Activated CD8-positive, alpha-beta memory T cell treated with anti-CD3 and anti-CD28 coated beads for 48 hours (primary cell): ENCODE data around the gene ATP12A.

Source experiments
- DNase-seq, 3 experiments: peaks; one replicate each; pipeline ENCODE4 v3.0.0-alpha.2; 2020; ENCODE audit warnings: low read depth in 2 of 3, low spot score in 2 of 3

Gene ATP12A

DNA sequence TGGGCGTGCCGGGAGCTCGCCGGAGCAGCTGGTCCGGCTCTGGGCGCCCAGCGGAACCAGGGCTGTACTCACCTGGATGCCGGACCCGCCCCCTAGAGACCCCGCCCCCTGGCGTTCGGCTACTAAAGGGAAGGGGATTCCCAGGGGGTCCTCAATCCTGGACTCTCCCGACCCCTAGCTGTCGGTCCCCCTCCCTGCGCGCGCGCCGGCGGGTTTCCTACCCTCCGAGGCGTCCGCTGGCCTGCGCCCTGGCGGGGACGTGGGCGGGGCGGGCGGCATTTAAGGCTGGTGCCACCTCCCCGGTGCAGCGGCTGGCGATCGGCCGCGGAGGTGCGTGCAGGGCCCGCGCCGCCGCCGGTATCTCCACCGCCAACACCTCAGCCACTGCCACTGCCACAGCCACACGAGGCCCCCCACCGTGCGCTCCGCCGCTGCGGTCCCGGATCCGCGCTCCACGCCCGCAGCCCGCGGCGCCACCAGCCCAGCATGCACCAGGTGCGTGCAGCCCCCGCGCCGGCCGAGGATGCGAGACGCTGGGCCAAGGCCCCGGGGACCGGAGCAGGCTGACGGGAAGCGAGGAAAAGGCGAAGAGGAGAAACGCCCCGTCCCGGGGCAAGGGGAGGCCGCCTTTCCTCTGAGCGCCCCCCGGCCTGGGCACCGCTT is at the start of gene ATP12A:
Gene ATP12A, plus strand, starts transcription at position 151 of the 663 bp plus-strand sequence. Its CDS starts 336 bp downstream, at position 487.
- DNase-seq: no peak

DNA sequence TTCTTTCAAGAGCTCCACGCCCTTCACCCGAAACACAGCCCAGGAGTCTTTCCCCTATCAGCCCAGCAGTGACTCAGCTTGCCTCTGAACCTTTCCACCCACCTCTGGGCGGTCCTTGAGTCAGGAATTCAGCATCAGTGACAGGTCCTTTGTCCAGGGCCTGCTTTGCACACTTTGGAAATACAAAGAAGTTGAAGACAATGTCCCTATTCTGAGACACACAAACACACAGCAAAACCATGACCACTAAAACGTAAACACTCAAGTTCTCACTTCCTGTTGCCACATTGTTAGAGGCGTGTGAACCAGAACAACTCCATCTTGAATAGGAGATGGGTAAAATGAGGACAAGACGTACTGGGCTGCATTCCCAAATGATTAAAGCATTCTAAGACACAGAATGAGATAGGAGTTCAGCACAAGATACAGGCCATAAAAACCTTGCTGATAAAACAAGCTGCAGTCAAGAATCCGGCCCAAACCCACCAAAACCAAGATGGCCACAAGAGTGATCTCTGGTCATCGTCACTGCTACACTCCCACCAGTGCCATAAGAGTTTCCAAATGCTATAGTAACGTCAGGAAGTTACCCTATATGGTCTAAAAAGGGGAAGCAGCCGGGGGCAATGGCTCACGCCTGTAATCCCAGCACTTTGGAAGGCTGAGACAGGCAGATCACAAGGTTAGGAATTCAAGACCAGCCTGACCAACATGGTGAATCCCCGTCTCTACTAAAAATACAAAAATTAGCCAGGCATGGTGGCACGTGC is 49.2 kb upstream of the ATP12A start:
- no peak for DNase-seq

DNA sequence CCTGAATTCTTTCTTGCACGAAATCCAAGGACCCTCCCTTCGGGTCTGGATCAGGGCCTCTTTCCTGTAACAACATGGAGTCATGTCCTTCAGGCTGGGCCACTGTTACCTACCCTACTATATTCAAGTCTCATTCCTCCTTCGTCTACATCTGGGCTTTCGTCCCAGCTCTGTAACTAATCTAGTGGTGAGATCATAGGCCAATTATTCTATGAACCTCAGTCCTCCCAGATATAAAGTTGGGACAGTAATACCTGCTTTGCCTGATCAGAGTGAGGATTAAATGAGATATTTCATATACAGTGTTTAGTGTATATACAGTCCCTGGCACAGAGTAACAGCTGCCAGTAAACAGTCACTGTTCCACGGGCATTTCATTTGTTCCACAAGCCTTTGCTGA is 48.3 kb upstream of the ATP12A start:
- DNase-seq: no peak

DNA sequence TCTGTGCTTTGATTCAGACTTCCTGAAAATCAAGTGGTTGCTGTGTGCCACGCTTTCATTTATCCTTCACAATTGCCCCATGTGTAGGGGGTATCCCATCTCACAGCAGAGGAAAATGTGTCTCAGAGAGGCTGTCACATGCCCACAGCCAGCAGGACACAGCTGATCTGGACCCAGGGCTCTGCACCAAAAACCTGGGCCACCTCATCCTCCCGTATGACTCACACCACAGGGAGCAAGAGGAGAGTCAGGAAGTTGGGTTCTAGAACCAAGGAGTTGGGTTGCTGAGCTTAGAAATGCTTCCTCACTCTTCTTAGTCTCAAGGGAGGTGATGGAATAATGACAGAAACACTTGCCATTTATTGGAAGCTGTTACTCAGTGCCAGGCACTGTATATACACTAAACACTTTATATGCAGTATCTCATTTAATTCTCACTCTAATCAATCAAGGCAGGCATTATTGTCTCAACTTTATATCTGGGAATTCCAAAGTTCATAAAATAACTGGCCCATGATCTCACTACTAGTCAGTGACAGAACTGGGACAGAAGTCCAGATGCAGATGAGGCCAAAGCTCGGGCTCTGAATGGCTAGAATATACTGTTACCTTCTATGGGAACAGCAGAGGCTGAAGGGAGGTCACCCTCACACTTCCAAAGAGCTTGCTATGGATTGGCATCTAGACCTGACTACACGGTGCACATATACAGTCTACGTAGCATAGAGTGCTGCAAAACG is 47.7 kb upstream of the ATP12A start:
- DNase-seq: no peak

DNA sequence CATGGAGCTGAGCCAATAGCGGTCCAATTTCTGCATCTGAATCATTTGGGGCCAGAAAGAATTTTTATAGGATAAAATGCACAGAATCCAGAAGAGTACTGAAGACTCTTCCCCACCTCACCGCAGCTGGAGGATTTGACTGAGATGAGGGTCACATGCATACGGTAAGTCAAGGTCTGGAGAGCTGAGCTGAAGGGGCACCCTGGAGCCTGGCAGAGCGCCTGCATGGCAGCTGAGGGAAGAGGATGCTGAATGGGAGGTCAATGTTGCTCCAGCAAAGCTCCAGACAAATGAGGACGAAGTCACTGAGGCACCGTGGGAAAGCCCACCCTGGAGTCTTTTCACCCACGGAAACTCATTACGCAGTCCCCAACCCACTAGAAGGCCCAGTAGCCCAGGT is 43.4 kb upstream of the ATP12A start:
- DNase-seq: no peak

DNA sequence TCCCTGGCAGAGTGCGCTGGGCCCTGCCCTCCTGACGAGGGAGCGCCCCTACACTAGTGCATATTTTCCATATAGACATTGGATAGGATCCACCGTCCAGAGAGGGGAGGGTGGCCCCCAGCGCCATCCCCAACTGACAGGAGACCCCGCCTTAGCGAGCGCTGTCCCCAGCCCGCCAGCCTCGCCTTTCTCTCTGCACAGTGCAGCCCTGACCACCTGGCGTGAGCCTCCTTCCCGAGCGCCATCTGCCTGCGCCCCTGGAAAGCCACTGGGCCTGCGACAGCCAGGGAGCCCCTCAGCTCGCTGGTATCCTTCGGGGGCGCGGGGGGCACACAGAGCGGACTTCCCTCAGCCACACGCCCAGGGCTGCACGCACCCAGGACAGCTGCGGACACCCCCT is 42.1 kb upstream of the ATP12A start:
- no peak for DNase-seq

DNA sequence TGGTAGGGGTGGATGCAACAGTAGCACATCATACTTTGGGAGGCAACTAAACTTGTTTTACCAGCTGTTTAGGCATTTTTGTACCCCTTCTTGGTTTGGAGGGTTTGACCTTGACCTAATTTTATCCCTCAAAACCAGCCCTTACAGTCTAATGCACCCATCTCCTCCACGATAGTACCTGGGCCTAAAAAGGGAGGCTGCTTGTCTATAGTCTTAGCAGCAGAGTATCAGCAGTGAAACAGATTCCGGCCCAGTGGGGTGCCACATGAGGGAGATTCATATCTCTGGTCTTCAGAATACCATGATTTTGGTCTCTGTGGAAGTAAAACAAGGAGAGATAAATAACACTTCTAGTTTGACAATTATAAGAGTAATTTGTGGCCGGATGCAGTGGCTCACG is 39.5 kb upstream of the ATP12A start:
- DNase-seq: no peak

DNA sequence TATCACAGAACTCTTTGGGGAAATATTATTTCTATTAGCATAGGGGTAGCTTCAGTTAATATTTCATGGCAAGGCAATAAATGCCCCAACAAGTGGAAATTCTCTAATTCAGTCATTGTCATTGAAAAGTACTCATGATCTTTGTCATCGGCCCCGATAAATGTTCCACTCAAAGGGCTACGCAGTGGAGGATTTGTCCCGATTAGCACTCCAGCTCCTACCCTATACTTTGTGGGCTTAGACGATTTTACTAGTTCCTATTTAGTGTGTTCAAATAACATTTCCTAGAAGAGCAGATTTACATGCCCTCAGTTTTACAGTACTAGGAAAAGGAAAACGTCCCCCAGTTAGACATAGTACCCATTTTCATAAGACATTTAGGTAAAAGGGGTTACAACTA is 38.0 kb upstream of the ATP12A start:
- no peak for DNase-seq

DNA sequence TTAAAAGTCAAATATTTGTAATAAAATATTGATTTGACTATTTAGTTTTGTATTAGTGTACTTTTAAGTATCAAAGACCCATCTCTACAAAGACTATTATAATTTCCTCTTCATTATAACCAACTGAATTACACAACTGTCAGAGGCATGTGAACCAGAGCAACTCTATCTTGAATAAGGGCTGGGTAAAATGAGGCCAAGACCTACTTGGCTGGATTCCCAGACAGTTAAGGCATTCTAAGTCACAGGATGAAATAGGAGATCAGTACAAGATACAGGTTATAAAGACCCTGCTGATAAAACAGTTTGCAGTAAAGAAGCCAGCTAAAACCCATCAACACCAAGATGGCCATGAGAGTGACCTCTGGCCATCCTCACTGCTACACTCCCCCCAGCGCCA is 36.2 kb upstream of the ATP12A start:
- DNase-seq: no peak

DNA sequence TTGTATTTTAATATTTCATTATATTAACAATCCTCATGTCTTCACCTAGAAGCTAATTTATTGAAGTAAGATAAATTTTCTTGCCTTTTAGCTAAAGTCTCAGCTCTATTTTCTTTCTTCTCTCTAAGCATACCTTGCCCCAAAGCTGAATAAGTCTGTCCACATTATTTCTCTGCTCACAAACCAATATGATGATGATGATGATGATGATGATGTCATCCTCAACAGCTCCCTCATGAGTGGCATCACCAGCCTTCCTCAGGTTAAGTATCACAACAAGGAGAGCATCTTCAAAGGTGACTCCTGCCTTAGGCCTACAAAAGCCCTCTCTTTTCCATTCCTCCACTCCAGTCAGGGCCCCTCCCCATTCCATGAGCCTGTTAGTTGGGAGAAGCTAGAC is 31.9 kb upstream of the ATP12A start:
- DNase-seq: no peak

DNA sequence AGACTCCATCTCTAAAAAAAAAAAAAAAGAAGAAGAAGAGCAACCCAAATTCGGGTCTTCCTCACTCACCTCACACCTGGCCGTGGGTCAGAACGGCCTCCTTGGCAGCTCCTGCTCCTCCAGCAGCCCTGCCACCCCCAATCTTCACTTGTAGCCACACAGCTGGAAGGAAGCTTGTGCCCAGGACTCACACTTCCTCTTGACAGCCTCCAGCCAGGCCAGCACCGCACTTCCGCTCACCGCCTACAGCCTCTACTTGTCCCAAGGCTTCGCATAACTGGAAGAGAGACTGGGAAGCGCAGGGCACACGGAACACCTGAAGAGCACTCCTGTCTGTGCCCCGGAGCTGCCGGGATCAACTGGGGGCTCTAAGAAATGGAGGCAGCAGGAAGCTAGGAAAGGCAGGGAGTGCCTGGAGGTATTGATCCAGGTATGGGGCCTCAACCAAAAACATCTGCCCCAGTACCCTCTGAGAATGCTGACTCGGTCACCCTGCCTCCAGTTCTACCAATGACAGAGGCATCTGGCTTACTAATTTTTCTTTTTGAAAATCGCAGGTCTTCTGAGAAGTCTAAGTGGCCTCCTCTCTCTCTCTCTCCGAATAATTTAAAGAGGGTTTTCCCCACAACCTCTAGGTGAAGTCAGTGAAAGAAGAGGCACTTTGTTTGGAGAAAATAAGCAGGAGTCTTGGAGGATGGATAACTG is 31.1 kb upstream of the ATP12A start:
- DNase-seq: no peak

DNA sequence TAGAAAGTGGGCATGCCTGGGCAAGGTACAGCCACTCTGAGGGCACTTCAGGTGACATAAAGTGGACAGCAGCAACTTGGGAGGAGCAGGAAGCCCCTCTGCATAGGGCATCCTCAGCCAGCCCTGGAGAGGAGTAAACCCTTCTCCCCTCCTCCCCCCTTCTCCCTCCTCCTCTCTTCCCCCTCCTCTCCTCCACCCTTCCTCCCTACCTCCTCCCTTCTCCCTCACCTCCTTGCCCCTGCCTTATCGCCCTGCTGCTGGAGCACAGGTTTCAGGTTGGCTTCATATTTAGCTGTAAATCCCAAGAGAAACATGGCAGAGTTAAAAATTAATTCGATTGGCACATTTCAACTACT is 30.5 kb upstream of the ATP12A start:
- no peak for DNase-seq

DNA sequence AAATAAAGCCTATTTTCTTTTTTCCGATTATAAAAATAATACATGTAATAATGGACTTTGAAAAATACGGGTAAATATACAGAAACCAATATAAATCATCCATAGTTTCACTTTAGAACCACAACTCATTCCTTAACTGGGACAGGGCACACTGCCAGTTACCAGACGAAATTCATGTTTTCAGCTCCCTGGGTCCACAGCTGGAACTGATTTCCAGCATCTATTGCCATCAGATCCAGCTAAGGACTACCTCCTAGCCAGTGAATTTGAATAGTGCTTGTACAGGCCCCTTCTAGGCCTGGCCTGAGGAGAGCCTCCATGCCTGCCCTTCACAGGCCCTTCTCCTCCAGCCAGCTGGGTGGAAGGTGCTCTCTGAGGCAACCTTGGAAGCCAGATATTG is 30.0 kb upstream of the ATP12A start:
- no peak for DNase-seq

DNA sequence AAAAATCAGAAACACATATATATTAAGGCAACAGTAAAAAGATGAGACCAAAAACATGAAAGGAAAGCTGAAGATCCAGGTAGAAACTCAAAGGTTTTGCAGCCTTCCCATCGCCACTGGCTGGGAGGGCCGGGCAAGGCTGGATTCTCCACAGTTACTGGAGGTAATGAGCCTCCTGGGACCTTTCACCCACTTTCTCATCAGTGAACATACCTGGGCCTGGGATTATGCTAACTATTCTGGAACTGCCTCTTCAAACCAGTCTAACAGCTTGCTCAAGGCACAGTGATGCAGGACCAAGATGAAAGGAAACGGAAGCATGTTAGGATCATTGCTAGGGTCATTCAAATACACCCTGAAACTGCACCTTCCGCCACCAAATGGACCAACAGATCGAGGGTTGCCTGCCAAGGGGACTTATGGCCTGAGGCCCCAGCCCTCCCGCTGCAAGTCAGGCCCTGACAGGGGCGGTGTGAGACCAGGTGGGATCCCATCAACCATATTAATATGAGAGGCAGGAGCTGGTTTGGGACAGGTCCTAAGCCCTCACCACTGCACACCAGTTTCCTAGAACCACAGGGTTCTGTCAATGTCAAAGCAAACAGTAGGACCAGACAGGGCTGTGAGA is 28.4 kb upstream of the ATP12A start:
- DNase-seq: no peak

DNA sequence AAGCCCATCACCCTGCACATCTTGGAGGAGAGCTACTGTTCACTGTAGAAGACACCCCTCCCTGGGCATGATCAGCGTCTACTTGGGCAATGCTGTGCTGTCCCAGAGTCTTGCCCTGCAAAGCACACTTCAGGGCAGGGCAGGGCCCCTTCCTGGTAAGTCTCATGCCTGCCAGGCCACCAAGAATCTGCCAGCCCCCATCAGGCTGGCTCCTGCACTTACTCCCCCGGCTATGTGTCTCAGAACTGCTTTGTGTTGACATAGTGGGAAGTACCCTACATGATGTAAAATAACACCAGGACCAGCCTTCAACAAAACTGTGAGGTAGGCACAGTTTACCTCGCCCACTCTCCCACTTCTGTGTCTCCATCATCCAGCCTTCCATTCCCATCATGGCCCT is 27.8 kb upstream of the ATP12A start:
- DNase-seq: no peak

DNA sequence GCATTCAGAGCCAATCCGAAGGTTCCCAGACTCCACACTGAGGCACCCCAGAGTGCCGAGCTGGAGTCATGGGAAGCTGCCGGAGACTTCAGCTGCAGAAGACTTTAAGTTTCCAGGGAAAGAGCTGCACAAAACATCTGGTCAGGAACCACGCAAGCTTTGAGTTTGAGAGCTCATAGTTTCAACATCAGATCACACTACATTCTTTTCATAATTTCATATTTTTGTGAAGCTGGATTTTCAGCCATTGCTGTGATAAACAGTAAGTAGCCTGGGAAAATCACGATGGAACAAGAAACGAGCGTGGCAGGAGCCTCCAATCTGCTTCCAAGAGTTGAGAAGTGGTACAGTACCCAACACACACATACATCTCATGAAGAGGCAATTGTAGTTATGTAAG is 25.5 kb upstream of the ATP12A start:
- no peak for DNase-seq

DNA sequence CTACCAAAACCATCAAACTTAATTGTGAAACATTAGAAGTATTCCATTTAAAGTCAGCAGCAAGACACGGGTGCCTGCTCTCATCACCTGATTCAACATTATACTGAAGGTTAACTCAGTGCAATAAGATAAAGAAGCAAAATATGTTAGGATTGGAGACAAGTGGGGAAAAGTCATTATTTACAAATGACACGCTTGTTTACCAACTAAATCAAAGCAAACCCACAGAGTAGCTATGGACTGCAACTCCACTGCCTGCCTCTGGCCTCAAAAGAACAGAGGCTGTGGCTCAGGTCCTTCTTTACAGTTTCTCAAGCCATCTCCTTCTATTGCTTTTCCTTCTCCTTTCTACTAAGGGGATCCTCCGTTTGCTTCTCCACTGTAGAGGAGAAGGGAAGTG is 21.0 kb upstream of the ATP12A start:
- DNase-seq: no peak

DNA sequence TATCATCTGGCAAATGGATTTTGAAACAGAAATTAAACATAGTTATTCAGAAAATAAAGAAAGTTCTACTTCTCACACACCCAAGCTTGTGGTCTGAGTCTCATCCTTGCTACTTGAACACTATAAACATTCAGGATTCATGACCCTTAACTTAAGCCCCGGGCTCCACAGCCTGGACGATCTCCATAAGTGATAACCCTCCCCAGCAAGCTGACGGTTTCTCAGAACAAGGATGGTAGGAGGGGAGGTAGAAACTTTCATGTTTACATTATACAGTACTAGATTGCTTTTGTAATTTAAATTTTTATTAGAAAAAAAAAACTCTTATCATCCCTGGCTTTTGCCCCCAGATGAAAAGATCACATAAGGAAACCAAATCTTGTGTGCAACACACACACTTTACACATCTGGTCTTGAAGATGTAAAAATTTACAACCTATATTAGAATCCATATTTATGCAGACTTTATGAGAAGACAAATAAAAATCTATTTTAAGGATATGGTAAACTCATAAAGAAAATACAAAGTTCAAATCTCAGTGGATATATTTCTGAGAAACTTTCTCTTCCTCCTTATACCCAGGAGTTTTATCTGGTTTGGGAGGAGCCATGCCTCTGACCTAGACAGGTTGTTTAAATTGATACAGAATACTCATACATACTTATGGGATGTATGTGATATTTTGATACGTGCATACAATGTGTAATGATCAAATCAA is 20.0 kb upstream of the ATP12A start:
- no peak for DNase-seq

DNA sequence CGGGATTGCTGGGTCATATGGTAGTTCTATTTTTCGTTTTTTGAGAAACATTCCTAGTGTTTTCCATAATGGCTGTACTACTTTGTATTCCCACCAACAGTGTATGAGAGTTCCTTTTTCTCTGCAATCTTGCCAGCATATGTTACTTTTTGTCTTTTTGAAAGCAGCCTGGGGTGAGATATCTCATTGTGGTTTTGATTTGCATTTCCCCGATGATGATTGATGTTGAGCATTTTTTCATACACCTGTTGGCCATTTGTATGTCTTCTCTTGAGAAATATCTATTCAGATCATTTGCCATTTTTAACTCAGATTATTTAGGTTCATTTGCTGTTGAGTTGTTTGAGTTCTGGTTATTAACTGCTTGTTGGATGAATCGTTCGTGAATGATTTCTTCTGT is 18.5 kb upstream of the ATP12A start:
- DNase-seq: no peak

DNA sequence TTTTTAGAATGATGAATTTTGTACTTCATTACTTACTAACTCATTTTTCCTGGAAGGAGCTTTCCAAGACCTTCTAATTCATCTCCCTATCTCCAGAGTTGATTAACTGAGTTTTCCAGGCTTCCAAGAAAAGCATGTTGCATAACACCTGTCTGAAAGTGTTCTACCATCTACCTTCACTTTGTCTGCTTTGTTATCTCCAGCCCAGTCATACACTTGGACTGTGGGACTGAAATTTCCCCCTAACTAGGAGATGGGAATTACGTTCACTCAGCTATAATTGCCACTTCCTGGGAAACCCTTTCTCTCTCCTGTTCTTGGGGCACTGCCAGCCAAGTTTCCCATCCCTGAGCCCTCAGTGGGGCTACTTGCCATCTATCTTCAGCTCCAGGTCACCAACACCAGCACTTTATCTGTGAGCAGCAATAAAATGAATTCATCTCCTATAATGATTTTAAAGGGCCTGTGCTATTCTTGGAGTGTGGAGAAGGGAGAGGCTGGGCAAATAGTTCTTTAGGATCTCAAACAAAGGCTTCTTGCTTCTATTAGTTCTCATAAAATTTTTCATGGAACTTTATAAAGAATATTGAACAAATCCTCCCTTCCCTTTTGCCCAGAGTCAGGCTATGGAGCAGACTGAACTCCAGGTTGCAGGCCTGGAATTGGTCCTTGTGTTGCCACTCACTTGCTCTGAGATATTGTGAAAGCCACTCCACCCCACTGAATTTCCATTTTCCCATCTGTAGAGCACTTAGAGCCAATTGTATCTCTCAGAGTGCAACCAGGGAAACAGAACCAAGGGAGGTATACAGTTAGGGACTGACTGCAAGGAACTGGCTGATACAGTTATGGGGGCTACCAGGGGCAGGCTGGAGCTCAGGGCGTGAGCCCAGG is 17.8 kb upstream of the ATP12A start:
- no peak for DNase-seq
